DMS 273 (cell line): Measurements from ENCODE around the gene C16orf54.
A peak's percentile ranks its signal among the peaks of the same experiment; 100 is the strongest.
"Not testable (repeated sequence)": the region's sequence is repeated elsewhere in the genome, so short reads cannot be mapped to it uniquely, and the experiment has no call there.

ENCODE experiments used
- DNase-seq: peaks from one replicate; lab custom pipeline; 2025; ENCODE audit not compliant: unreplicated experiment; lab: John Stamatoyannopoulos, UW

The C16orf54 gene

DNA sequence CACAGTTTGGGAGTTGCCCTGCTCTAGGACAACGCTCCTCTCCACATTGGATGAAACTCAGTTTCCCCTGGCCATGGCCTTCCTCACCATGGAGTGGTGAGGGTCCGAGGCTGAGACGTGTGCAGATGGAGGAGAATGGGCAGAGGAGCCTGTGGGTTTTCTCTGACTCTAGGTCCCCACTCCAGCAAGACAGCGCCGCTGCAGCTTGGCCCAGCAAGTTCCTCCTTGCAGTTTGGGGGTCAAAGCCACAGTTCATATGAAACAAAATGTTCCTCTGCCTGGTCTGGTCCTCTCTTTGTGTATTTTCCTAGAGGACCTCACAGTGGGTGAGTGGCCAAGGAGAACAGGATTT, 2.3 kb downstream of the C16orf54 start:
- no peak for DNase-seq

DNA sequence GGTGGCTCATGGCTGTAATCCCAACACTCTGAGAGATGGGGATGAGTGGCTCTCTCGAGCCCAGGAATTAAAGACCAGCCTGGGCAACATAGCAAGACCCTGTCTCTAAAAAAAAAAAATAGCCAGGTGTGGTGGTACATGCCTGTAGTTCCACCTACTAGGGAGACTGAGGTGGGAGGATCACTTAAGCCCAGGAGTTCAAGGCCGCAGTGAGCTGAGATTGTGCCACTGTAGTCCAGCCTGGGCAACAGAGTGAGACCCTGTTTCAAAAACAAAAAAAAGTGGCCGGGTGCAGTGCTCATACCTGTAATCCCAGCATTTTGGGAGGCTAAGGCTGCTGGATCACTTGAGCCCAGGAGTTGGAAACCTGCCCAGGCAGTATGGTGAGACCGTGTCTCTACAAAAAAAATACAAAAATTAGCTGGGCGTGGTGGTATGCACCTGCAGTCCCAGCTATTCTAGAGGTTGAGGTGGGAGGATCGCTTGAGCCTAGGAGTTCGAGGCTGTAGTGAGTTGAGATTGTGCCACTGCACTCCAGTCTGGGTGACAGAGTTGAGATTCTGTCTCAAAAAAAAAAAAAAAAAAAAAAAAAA, 3.0 kb downstream of the C16orf54 start:
- no peak for DNase-seq

DNA sequence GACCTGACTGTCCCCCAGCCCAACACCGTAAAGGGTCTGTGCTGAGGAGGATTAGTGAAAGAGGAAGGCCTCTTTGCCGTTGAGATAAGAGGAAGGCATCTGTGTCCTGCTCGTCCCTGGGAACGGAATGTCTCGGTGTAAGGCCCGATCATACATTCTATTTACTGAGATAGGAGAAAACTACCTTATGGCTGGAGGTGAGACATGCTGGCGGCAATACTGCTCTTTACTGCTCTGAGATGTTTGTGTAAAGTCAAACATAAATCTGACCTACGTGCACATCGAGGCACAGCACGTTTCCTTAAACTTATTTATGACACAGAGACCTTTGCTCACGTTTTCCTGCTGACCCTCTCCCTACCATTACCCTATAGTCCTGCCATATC, 5.2 kb downstream of the C16orf54 start:
- not testable (repeated sequence) for DNase-seq

DNA sequence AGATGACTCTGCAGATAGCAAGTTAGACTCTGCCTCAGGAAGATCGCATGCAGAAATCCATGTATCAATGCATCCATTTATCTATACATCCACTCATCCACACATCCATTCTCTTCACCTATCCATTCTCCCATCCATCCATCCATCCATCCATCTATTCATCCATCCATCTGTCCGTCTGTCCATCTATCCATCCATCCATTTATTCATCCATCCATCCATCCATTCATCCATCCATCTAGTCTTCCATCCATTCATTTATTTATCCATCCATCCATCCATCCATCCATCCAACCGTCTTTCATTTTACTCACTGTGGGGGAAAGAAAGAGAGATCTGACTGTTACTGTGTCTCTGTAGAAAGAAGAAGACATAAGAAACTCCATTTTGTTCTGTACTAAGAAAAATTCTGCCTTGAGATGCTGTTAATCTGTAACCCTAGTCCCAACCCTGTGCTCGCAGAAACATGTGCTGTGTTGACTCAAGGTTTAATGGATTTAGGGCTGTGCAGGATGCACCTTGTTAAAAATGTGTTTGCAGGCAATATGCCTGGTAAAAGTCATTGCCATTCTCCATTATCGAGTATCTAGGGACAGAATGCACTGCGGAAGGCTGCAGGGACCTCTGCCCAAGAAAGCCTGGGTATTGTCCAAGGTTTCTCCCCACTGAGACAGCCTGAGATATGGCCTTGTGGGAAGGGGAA, 5.7 kb downstream of the C16orf54 start:
- DNase-seq, result not testable (repeated sequence)

DNA sequence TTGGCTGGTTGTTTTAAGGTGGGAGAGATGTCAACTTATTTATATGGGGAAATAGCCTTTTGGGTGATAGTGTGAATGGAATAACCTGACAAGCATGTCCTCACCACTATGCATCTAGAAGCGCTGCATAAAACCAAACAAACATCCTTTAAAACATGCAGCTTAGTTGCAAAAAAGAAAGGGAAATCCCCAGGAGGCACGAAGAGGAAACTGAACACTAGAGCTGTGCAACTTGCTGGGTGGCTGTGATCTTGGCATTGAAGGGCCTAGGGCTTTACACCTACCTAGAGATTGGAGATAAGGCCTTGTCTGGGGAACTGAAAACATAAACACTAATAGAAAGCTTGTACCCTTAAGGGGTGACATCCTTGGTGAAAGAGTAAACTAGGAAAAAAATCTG, 7.3 kb downstream of the C16orf54 start:
- DNase-seq, result no peak

DNA sequence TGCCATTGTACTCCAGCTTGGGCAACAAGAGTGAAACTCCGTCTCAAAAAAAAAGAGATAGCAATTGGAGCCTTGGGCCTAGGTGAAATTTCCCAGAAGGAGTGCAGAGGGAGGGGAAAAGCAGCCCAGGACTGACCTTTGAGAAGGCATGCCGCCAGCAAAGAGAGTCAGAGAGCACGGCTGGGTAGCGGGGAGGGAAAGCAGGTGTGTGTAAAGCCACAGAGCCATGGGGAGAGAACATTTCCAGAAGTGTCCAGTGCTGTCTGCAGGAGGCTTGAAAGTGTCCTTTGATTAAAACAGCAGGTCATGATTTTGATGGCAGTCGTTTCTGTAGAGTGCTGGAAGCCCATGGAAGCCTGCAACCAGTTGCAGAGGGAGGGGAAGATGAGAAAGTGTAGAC, 8.1 kb downstream of the C16orf54 start:
- peak; percentile 21 for DNase-seq

DNA sequence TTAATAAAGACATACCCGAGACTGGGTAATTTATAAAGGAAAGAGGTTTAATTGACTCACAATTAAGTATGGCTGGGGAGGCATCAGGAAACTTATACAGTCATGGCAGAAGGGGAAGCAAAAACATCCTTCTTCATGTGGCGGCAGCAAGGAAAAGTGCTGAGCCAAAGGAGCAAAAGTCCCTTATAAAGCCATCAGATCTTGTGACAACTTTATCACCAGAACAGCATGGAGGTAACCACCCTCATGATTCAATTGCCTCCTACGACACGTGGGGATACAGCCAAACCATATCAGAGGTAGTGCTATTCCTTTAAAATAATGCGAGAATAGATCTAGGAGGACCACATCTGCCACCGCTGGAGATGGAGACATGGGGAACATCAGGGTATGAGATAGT, 9.0 kb downstream of the C16orf54 start:
- no peak for DNase-seq

DNA sequence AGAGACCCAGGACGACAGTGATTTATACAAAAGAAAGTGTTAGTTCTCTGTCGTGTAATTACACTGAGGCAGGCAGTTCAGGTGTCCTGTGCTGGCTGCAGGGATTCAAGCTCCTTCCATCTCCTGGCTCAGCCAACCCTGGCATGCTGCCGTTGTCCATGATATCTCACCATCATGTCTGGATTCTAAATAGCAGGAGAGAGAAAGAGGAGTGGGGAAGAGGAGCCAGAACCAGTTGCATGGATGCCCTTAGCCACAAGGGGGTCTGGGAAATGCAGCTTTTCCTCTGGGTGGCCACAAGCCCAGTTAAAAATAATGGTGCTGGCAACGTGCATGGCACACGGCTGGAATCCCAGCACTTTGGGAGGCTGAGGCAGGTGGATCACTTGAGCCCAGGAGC, 9.7 kb downstream of the C16orf54 start:
- peak; percentile 49 for DNase-seq

DNA sequence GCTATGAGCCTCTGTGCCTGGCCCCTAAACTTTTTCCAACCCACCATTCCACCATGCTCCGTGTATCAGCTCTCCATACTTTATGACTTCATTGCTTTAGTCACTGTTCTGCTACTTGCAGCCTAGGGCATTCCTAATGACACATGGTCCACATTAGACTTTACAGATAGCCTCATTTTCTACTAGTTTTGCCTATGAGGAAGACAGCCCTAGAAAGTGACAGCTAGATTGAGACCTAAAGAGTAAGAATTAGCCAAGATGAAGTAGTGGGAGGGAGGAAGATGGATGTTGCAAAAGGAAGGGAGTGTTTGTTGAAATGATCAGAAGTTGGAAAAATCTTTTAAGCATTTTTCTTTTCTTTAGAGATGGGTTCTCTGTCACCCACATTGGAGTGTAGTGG, 11.0 kb downstream of the C16orf54 start:
- DNase-seq, result no peak

DNA sequence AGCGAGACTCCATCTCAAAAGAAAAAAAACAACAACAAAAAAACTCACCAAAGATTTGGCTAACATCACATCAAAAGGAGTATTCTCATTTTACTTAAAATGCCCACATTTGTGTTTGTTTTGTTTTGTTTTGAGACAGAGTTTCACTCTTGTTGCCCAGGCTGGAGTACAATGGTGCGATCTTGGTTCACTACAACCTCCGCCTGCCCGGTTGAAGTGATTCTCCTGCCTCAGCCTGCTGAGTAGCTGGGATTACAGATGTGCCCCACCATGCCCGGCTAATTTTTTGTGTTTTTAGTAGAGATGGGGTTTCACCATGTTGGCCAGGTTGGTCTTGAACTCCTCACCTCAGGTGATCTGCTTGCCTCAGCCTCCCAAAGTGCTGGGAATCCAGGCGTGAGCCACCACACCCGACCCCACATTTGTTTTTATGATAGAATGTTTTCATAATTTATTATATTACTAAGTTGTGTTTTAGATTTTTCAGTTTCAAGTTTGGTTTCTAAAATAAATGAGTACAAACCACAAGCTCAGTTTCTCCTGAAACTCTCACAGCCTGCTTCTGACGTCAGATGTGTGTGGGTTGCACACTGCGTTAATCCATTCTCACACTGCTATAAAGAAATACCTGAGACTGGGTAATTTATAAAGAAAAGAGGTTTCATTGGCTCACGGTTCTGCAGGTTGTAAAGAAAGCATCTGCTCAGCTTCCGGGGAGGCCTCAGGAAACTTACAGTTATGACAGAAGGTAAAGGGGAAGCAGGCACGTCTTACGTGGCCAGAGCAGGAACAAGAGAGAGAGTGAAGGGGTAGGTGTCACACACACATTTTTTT, 13.8 kb downstream of the C16orf54 start:
- not testable (repeated sequence) for DNase-seq

DNA sequence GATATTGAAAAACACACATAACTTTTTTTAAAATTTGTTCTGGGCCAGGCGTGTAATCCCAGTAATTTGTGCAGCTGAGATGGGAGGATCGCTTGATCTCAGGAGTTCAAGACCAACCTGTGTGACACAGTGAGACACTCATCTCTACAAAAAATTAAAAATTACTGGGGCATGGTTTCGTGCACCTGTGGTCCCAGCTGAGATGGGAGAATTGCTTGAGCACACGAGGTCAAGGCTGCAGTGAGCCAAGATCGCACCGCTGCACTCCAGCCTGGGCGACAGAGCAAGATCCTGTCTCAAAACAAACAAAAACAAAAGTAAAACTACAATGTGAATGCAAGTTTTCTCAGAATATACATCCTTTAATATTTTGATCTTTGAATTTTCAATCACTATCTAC, 15.1 kb downstream of the C16orf54 start:
- DNase-seq, result no peak

DNA sequence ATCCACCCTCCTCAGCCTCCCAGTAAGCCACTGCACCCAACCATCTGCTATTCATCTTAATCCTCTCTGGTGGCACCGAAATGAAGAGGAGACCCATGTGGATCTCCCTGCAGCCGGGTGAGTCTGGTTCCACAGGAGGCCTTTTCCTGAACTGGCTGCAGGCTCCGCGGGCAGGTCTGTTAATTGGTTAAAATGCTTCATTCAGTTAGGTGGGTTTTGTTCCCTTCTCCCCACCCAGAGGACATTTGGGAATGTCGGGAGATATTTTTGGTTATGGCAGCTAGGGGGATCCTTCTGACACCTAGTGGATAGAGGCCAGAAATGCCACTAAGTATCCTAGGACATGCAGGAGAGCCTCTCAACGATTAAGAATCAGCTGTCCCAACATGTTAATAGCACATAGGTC, 16.7 kb downstream of the C16orf54 start:
- DNase-seq, result peak; percentile 85

DNA sequence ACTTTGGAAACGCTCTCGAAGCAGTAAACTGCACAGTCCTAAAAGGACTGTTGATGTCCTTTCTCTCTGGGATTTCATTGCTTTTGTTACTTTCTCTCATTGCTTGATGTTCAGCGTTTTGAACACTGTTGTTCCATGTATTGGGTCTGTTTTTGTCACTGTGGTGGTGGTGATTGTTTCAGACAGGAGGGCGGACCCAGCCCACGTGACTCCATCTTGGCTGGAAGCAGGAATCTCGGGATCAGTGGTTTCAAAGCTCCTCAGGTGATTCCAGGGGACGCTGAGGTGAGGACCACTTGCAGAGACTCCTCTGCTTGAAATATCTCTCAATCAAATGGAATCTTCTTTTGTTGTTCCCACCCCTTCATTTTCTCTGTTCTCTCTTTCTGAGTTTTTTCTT, 18.3 kb downstream of the C16orf54 start:
- no peak for DNase-seq

DNA sequence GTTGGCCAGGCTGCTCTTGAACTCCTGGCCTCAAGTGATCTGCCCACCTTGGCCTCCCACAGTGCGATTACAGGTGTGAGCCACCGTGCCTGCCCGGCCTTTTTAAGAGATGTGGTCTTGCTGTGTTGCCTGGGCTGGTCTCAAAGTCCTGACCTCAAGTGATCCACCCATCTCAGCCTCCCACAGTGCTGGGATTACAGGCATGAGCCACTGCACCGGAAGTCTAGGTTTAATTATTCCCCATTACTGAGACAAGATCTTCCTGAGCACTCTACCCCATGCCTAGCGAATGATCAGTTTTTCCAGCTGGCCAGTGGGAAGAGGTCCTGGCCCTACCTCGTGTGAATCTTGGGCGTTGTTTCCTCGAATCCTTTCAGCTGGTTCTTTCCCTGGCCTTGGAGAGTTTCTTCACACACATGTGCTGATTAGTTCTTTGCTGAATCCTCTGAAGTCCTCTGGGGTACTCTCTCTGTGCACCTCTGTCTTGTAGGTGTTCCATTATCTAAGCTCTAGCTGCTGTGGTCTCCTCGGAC, 18.9 kb downstream of the C16orf54 start:
- DNase-seq, result no peak

DNA sequence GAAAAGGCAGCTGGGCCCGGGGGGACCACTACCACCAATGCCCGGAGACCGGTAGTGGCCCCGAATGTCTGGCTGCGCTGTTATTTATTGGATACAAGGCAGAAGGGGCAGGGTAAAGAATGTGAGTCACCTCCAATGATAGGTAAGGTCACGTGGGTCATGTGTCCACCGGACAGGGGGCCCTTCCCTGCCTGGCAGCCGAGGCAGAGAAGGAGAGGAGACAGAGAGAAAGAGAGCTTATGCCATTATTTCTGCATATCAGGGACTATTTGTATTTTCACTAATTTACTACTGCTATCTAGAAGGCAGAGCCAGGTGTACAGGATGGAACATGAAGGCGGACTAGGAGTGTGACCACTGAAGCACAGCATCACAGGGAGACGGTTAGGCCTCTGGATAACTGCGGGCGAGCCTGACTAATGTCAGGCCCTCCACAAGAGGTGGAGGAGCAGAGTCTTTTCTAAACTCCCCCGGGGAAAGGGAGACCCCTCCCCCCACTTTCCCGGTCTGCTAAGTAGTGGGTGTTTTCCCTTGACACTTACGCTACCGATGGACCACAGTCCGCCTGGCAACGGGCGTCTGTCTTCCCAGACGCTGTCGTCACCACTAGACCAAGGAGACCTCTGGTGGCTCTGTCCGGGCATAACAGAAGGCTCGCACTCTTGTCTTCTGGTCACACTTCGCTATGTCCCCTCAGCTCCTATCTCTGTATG, 24.5 kb downstream of the C16orf54 start:
- peak; percentile 86 for DNase-seq

DNA sequence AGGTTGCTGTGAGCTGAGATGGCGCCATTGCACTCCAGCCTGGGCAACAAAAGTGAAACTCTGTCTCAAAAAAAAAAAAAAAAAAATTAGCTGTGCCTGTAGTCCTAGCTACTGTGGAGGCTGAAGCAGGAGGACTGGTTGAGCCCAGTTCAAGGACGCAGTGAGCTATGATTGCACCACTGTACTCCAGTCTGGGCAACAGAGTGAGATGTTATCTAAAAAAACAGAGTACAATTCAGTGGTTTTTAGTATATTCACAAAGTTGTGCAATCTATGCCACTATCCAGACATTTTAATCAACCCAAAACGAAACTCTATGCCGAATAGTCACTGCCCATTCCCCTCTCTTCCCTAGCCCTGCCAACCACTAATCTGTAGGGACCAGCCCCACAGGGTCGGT, 25.1 kb downstream of the C16orf54 start:
- no peak for DNase-seq

DNA sequence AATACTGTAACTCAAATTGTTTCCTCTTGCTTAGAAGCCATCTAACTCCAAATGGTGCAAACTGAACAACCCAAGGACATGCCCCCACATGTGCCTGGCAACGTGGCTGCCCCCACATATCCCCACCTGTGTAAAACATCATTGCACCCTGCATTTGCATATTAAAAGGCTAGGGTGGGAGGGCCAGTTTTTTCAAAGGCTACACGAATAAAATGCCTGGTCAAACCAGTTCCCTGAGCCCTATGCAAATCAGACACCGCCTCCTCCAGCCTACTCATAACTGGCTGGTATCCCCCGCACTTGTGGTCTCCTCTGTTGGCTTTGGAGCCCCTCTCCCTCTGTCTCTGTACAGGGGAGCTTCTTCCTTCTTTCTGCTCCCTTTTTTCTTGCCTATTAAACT, 26.7 kb downstream of the C16orf54 start:
- no peak for DNase-seq

DNA sequence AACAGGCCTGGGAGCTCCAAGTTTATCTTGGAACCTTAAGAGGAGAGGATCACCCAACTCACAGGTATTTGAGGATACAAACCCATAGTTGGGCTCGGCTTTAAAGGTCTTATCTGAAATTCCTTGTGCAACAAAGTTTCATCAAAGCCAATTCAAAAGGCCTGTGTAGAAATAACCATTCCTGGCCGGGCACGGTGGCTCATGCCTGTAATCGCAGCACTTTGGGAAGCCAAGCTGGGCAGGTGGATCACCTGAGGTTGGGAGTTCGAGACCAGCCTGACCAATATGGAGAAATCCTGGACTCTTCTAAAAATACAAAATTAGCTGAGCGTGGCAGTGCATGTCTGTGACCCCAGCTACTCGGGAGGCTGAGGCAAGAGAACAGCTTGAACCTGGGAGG, 28.7 kb downstream of the C16orf54 start:
- no peak for DNase-seq

DNA sequence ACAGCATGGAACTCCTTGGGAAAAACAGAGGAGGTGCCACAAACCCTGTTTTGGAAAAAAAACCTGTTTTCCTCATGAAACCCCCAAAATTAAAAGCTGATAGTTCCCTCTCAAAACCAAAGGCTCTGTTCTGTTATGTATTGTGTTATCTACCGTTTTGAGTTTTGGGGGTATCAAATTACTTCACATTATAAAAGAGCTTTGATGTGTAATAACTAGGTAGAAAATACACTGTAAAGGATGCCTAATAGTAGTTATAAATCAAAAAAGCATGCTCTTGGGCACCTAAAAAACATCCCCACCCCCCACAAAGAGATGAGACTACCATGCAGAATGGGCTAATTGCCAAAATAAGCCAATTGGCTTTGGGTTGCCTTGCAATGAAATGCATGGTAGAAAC, 30.8 kb downstream of the C16orf54 start:
- DNase-seq, result no peak

DNA sequence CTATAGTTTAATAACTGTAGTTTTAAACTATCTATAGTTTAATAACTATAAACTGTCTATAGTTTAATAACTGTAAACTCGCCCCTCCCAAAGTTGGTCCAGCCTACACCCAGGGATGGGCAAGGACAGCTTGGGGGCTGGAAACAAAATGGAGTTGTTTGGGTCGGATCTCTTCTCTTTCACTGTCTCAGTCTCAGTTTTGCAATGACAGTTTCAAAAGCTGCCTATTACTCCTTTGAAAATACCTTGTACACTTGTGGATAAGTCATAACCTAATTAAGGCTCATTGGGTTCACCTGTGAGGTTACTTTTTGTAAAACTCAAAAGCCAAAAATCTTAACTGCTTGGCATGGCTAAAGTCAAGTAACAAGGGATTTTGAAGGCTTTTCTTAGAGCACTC, 31.4 kb downstream of the C16orf54 start:
- no peak for DNase-seq

DNA sequence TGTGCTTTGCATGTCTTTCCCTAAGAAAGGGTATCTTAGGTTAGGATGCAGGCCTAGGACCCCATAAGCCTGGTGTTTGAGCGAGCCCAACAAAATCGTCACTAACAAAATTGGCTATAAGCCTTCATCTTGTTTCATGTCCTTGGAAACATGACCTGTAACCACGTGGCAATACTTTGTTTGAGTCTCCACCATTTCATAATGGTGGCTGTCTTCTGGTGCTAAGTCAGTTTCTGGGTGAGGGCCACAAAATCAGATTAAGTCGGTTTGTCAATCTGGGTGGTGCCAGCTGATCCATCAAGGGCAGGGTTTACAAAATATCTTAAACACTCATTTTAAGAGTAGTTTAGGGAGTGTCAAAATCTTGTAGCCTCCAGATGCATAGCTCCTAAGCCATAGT, 33.0 kb downstream of the C16orf54 start:
- DNase-seq, result peak; percentile 72
